HepG2 (cell line): Measurements from ENCODE around the gene VPS9D1. TPM values are rescaled to one million over a fixed set of nuclear protein-coding genes. Genes with fewer than 3 reads are reported as not detected.

Source experiments
- ATAC-seq: fragments of 200-7000 bp; cut with Tn5 transposase; 3 replicates; pipeline ENCODE4 v1.9.1; 2020; ENCODE audit warnings: mild to moderate bottlenecking, moderate library complexity
- BruUV-seq: library from RNA; stranded (reverse); fragments of 400-500 nt; replicated peaks from 2 replicates; lab custom pipeline; 2021; lab: Mats Ljungman, UMichigan
- CTCF ChIA-PET: fragments of 300-600 bp; formaldehyde crosslinking; extraction: SDS; loops from one replicate; lab custom pipeline; 2021; ENCODE audit warnings: low total read pairs, inconsistent platforms, low intra/inter-chr PET ratio; lab: Yijun Ruan, JAX
- POLR2A ChIA-PET: fragments of 350-600 bp; sonication (Branson Sonifier 250); formaldehyde crosslinking; loops from one replicate; lab custom pipeline; 2020; ENCODE audit warnings: antibody characterized with exemption, inconsistent platforms; lab: Yijun Ruan, JAX
- DNase-seq: peaks from one replicate; pipeline ENCODE4 v3.0.0-alpha.2; 2015; ENCODE audit warnings: low spot score
- FAIRE-seq: peaks from 3 replicates; lab custom pipeline; 2011; peaks lifted over from hg19 to GRCh38; lab: Jason Lieb, UNC
- H2AFZ ChIP-seq: one replicate; pipeline ENCODE4 v1.6.1; 2011; ENCODE audit warnings: low read length, inconsistent platforms
- H3K27ac ChIP-seq: fragments of 300-600 bp; 3 replicates; pipeline ENCODE4 v1.8.0; 2011; ENCODE audit warnings: mixed run types, mild to moderate bottlenecking, mixed read lengths, low read length, inconsistent platforms; ENCODE audit not compliant: insufficient read depth; ENCODE audit errors: extremely low read length
- H3K27me3 ChIP-seq, 2 experiments: fragments of 200-600 bp in 1 of 2; 2 replicates in 1 of 2; 3 replicates in 1 of 2; pipeline versions ENCODE4 v1.6.0 to v1.8.0; 2011; ENCODE audit warnings: low read length in 2 of 2, mild to moderate bottlenecking in 2 of 2, moderate library complexity in 2 of 2, inconsistent platforms in 1 of 2; ENCODE audit not compliant: insufficient read depth in 2 of 2, control insufficient read depth in 1 of 2
- H3K36me3 ChIP-seq, 2 experiments: fragments of 200-600 bp in 1 of 2; replicated peaks in 1 of 2; 2 replicates in 1 of 2; 3 replicates in 1 of 2; pipeline versions ENCODE4 v1.5.1 to v1.8.0; 2011; ENCODE audit warnings: low read length in 2 of 2, inconsistent platforms in 1 of 2; ENCODE audit not compliant: insufficient read depth in 2 of 2, control insufficient read depth in 1 of 2
- H3K4me1 ChIP-seq: 2 replicates; pipeline ENCODE4 v1.5.1; 2012; ENCODE audit warnings: low read length, inconsistent platforms; ENCODE audit not compliant: insufficient read depth
- H3K4me2 ChIP-seq: 2 replicates; pipeline ENCODE4 v1.6.0; 2011; ENCODE audit warnings: low read depth, low read length, inconsistent platforms
- H3K4me3 ChIP-seq, 3 experiments: fragments of 200-600 bp in 1 of 3; sonication (generic), shearing (Covaris generic) in 1 of 3; replicated peaks in 1 of 3; 2 replicates each; pipeline ENCODE4 v1.5.1; 2011 to 2016; ENCODE audit warnings: low read length in 3 of 3, inconsistent platforms in 2 of 3, low read depth in 2 of 3, mild to moderate bottlenecking in 2 of 3, control low read depth in 1 of 3, mixed read lengths in 1 of 3; ENCODE audit not compliant: insufficient read depth in 1 of 3
- H3K79me2 ChIP-seq: one replicate; pipeline ENCODE4 v1.6.1; 2011; ENCODE audit warnings: low read length, inconsistent platforms; ENCODE audit not compliant: insufficient read depth
- H3K9ac ChIP-seq: 2 replicates; pipeline ENCODE4 v1.6.0; 2011; ENCODE audit warnings: mild to moderate bottlenecking, low read depth, low read length, inconsistent platforms; ENCODE audit not compliant: insufficient read depth
- H3K9me3 ChIP-seq: 2 replicates; pipeline ENCODE4 v1.5.1; 2012; ENCODE audit warnings: mild to moderate bottlenecking, low read length
- H4K20me1 ChIP-seq: 2 replicates; pipeline ENCODE4 v1.6.0; 2011; ENCODE audit warnings: inconsistent platforms, mild to moderate bottlenecking, low read length, moderate library complexity; ENCODE audit not compliant: insufficient read depth
- NFATC3 ChIP-seq: sonication (generic); formaldehyde crosslinking; IDR thresholded peaks from 2 replicates; pipeline ENCODE4 v1.5.1; 2020; ENCODE audit warnings: mild to moderate bottlenecking, missing genetic modification reagents
- NFE2L2 ChIP-seq: fragments of 150-350 bp; IDR thresholded peaks from 2 replicates; pipeline ENCODE4 v1.6.1; 2014; ENCODE audit warnings: low read length
- NONO ChIP-seq, 2 experiments: fragments of 450-650 bp in 1 of 2; sonication (generic) in 1 of 2; formaldehyde crosslinking in 1 of 2; IDR thresholded peaks in 1 of 2; conservative IDR thresholded peaks in 1 of 2; 2 replicates each; pipeline versions ENCODE4 v1.6.1 to v1.8.0; 2017 to 2022; ENCODE audit warnings: mild to moderate bottlenecking in 1 of 2, missing genetic modification reagents in 1 of 2, moderate library complexity in 1 of 2
- PITX1 ChIP-seq: sonication (generic); formaldehyde crosslinking; IDR thresholded peaks from 2 replicates; pipeline ENCODE4 v1.5.1; 2020; ENCODE audit warnings: mild to moderate bottlenecking, missing genetic modification reagents
- POLR2G ChIP-seq: fragments of 200-400 bp; formaldehyde crosslinking; IDR thresholded peaks from 2 replicates; pipeline ENCODE4 v1.6.1; 2018; ENCODE audit warnings: mild to moderate bottlenecking, low read depth, low read length, moderate library complexity
- RBFOX2 ChIP-seq: fragments of 200-400 bp; formaldehyde crosslinking; IDR thresholded peaks from 2 replicates; pipeline ENCODE4 v1.6.1; 2017; ENCODE audit warnings: low read depth, mild to moderate bottlenecking, low read length
- RBM39 ChIP-seq: fragments of 200-400 bp; formaldehyde crosslinking; IDR thresholded peaks from one replicate; pipeline ENCODE4 v1.6.1; 2018; ENCODE audit warnings: antibody characterized with exemption, mild to moderate bottlenecking, low read depth, low read length; ENCODE audit not compliant: poor library complexity, severe bottlenecking
- SALL1 ChIP-seq: sonication (generic); formaldehyde crosslinking; IDR thresholded peaks from 2 replicates; pipeline ENCODE4 v1.8.0; 2022; ENCODE audit warnings: mild to moderate bottlenecking, missing genetic modification reagents
- ZFP36L1 ChIP-seq: sonication (generic); formaldehyde crosslinking; IDR thresholded peaks from 2 replicates; pipeline ENCODE4 v1.8.0; 2022; ENCODE audit warnings: mild to moderate bottlenecking, missing genetic modification reagents, moderate library complexity
- ZNF746 ChIP-seq: sonication (generic); formaldehyde crosslinking; IDR thresholded peaks from 2 replicates; pipeline ENCODE4 v1.8.0; 2022; ENCODE audit warnings: mild to moderate bottlenecking, missing genetic modification reagents
- WGBS: methylation state at CpG from one replicate; pipeline ENCODE4 v1.1.6; 2017; ENCODE audit warnings: low lambda C conversion rate; 5-methylcytosine and 5-hydroxymethylcytosine counted together
- in situ Hi-C: cut with HindIII; loops from 2 replicates; pipeline ENCODE4 v1.10.0; 2017; ENCODE audit warnings: low pct_unique_long_range_greater_than_20kb; ENCODE audit not compliant: extremely low pct_ligation_motif_present
- intact Hi-C: fragments of 100-400 bp; cut with micrococcal nuclease; formaldehyde crosslinking; loops from one replicate; pipeline ENCODE4 v1.10.0; 2022; ENCODE audit not compliant: unreplicated experiment
- polyA plus RNA-seq, 8 experiments: library from polyadenylated mRNA; depleted of rRNA in 3 of 8; stranded (reverse) in 7 of 8; unstranded in 1 of 8; fragments of >200 nt; fragmentation: Illumina TruSeq in 4 of 8; extraction: Trizol in 4 of 8; gene quantifications; 2 replicates each; pipeline versions ENCODE4 v1.2.1 to v1.2.3, GENCODE V29; 2011 to 2016; ENCODE audit warnings: low read depth in 4 of 8, missing spikeins in 1 of 8, mixed read lengths in 1 of 8; ENCODE audit not compliant: insufficient read depth in 1 of 8
- total RNA-seq, 5 experiments: library from RNA; depleted of rRNA; stranded (reverse); fragments of >200 nt; fragmentation: Illumina TruSeq; extraction: Trizol; gene quantifications; 2 replicates each; pipeline ENCODE4 v1.2.3, GENCODE V29; 2016; ENCODE audit warnings: low read depth in 1 of 5
- TF ChIP-seq, protein P1 (sequence below): sonication (generic); formaldehyde crosslinking; IDR thresholded peaks from 2 replicates; pipeline ENCODE4 v1.9.0; 2022; ENCODE audit warnings: missing genetic modification reagents, mild to moderate bottlenecking, borderline replicate concordance
- TF ChIP-seq, protein P2 (sequence below): sonication (generic); formaldehyde crosslinking; IDR thresholded peaks from 2 replicates; pipeline ENCODE4 v1.5.0; 2020; ENCODE audit warnings: missing genetic modification reagents
- TF ChIP-seq, protein P3 (sequence below): sonication (generic); formaldehyde crosslinking; IDR thresholded peaks from 2 replicates; pipeline ENCODE4 v1.5.0; 2020; ENCODE audit warnings: mild to moderate bottlenecking, missing genetic modification reagents

The VPS9D1 gene
- total and polyA plus RNA-seq, 2 of the 13 experiments (the other 11 are each of a cell fraction or from before 2014, with no cell fraction given): 10.1 to 13.2 TPM

DNA sequence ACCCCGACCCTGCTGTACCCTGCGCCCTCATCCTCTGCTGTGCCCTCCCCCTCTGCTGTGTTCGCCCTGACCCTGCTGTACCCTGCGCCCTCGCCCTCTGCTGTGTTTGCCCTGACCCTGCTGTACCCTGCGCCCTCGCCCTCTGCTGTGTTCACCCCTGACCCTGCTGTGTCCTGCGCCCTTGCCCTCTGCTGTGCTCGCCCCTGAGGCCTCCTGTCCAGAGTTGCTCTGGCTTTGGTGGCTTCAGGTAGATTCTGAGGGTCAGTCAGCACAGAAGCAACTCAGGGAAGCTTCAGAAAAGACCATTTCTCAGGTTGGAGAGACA is 12.2 kb upstream of the VPS9D1 start (continued):
- TF ChIP-seq, protein P1, sequence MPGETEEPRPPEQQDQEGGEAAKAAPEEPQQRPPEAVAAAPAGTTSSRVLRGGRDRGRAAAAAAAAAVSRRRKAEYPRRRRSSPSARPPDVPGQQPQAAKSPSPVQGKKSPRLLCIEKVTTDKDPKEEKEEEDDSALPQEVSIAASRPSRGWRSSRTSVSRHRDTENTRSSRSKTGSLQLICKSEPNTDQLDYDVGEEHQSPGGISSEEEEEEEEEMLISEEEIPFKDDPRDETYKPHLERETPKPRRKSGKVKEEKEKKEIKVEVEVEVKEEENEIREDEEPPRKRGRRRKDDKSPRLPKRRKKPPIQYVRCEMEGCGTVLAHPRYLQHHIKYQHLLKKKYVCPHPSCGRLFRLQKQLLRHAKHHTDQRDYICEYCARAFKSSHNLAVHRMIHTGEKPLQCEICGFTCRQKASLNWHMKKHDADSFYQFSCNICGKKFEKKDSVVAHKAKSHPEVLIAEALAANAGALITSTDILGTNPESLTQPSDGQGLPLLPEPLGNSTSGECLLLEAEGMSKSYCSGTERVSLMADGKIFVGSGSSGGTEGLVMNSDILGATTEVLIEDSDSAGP (CRISPR knock-in tag): peak; percentile 20; the same call in 1 of the 2 replicates
- TF ChIP-seq ZNF746: no peak
- 0 out of 2 replicates have a peak, but pooled peaks have one; percentile 17 for TF ChIP-seq PITX1 (CRISPR knock-in tag)

DNA sequence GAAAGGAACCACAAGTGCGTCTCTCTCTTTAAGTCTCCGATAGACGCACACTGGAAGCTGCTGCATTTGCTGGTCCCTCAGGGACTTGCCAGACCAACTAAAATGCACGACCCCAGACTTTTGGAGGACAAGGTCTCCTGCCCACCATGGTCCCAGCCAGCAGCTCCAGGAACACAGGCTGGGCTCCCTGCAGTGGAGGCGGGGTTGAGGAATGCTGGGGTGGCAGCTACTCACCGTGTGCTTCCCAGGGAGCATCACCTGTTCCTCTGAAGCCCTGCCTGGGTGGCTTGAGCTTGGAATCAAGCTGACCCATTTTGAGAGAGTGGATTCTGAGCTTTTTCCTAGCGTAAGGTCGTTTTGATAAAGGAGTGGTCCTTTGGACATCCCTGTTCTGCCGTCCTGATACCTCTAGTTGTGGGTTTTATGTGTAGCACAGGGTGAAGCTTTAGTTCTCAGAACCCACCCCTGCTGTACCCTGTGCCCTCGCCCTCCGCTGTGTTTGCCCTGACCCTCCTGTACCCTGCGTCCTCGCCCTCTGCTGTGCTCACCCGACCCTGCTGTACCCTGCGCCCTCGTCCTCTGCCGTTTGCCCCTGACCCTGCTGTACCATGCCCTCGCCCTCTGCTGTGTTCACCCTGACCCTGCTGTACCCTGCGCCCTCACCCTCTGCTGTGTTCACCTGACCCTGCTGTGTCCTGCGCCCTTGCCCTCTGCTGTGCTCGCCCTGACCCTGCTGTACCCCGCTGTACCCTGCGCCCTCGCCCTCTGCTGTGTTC is 11.6 kb upstream of the VPS9D1 start:
- Histone ChIP-seq H3K9me3 (no peaks in the 10 kb centered on the region), H2AFZ (no peak overlapping the region), H3K79me2 (no peaks in the 10 kb centered on the region), H3K4me2 (no peak overlapping the region), H3K9ac (no peak overlapping the region), H3K4me1 (peaks cover 21% of the 10 kb centered on the region), H3K4me3 (no peak overlapping the region), H3K27me3 (no peaks in the 10 kb centered on the region), H3K36me3 (peaks cover 35 to 71% of the 10 kb centered on the region in 2 experiments), H4K20me1 (no peaks in the 10 kb centered on the region), H3K27ac (no peak overlapping the region)
- ChIA-PET POLR2A (no interaction called here), CTCF (no interaction called here)
- intact Hi-C loops: no loop called here
- ATAC-seq: peak; percentile 3
- in situ Hi-C loops: no loop called here
- no peak for DNase-seq
- WGBS: 91% methylated on average over 23 of the region's 24 CpGs
- no TSS peak for BruUV-seq
- no peak for FAIRE-seq
- TF ChIP-seq ZFP36L1 (CRISPR knock-in tag) (no peak), SALL1 (CRISPR knock-in tag) (no peak), NFATC3 (CRISPR knock-in tag) (no peak), POLR2G (peak; percentile 66), NFE2L2 (no peak), RBM39 (no peak), RBFOX2 (peak; percentile 53), NONO (IDR thresholded peaks at IDR 0.05) (no peak), NONO (CRISPR knock-in tag; conservative IDR thresholded peaks at IDR 0.05) (peak; percentile 11; the same call in 1 of the 2 replicates)
- TF ChIP-seq, protein P1 (CRISPR knock-in tag): 0 out of 2 replicates have a peak, but pooled peaks have one; percentile 9
- TF ChIP-seq, protein P2, sequence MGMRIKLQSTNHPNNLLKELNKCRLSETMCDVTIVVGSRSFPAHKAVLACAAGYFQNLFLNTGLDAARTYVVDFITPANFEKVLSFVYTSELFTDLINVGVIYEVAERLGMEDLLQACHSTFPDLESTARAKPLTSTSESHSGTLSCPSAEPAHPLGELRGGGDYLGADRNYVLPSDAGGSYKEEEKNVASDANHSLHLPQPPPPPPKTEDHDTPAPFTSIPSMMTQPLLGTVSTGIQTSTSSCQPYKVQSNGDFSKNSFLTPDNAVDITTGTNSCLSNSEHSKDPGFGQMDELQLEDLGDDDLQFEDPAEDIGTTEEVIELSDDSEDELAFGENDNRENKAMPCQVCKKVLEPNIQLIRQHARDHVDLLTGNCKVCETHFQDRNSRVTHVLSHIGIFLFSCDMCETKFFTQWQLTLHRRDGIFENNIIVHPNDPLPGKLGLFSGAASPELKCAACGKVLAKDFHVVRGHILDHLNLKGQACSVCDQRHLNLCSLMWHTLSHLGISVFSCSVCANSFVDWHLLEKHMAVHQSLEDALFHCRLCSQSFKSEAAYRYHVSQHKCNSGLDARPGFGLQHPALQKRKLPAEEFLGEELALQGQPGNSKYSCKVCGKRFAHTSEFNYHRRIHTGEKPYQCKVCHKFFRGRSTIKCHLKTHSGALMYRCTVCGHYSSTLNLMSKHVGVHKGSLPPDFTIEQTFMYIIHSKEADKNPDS (CRISPR knock-in tag): peak; percentile 41; the same call in 1 of the 2 replicates
- TF ChIP-seq, protein P3, sequence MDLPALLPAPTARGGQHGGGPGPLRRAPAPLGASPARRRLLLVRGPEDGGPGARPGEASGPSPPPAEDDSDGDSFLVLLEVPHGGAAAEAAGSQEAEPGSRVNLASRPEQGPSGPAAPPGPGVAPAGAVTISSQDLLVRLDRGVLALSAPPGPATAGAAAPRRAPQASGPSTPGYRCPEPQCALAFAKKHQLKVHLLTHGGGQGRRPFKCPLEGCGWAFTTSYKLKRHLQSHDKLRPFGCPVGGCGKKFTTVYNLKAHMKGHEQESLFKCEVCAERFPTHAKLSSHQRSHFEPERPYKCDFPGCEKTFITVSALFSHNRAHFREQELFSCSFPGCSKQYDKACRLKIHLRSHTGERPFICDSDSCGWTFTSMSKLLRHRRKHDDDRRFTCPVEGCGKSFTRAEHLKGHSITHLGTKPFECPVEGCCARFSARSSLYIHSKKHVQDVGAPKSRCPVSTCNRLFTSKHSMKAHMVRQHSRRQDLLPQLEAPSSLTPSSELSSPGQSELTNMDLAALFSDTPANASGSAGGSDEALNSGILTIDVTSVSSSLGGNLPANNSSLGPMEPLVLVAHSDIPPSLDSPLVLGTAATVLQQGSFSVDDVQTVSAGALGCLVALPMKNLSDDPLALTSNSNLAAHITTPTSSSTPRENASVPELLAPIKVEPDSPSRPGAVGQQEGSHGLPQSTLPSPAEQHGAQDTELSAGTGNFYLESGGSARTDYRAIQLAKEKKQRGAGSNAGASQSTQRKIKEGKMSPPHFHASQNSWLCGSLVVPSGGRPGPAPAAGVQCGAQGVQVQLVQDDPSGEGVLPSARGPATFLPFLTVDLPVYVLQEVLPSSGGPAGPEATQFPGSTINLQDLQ (CRISPR knock-in tag): 0 out of 2 replicates have a peak, but pooled peaks have one; percentile 30
